ENCODE results near the gene XYLB. TPM values are rescaled to one million over a fixed set of nuclear protein-coding genes. Genes with fewer than 3 reads are reported as not detected.

XYLB gene
- total RNA-seq, 3 donors from 2014 or later, result 5.2 to 7.9 (median 6.7) TPM

DNA sequence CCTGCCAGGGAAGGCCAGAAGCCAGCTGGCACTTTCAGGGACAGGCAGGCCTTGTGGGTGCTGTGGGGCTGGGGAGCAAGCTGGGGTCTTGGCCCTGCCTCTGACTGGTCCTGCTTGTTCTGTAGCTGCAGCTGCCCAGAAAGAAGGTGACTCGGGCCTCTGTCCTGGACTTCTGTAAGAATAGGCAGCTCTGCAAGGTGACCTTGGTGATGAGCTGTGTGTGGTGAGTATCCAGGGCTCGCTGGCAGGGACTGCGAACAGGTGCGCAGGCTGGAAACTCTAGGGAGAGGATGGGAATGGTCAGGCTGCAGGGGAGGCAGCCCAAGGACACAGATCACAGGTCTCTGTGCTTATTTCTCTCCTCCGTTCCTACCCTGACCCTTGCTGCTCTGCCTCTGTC, 33.3 kb upstream of the XYLB start:
- Histone ChIP-seq H3K9me3 (no peaks in the 10 kb centered on the region), H3K4me1 (no peaks in the 10 kb centered on the region), H3K27ac (no peak overlapping the region), H3K27me3 (no peaks in the 10 kb centered on the region), H3K36me3 (no peaks in the 10 kb centered on the region), H3K4me3 (no peak overlapping the region)
- intact Hi-C loops (cut with DNase I; ENCODE audit: low total_unique reads), result no loop called here
- no peak for DNase-seq (ENCODE audit: low spot score in 2 of 2)
- TF ChIP-seq POLR2AphosphoS5 (IDR thresholded peaks at IDR 0.05) (no peak), POLR2A (IDR thresholded peaks at IDR 0.05) (no peak)
- TF ChIP-seq, protein P1, sequence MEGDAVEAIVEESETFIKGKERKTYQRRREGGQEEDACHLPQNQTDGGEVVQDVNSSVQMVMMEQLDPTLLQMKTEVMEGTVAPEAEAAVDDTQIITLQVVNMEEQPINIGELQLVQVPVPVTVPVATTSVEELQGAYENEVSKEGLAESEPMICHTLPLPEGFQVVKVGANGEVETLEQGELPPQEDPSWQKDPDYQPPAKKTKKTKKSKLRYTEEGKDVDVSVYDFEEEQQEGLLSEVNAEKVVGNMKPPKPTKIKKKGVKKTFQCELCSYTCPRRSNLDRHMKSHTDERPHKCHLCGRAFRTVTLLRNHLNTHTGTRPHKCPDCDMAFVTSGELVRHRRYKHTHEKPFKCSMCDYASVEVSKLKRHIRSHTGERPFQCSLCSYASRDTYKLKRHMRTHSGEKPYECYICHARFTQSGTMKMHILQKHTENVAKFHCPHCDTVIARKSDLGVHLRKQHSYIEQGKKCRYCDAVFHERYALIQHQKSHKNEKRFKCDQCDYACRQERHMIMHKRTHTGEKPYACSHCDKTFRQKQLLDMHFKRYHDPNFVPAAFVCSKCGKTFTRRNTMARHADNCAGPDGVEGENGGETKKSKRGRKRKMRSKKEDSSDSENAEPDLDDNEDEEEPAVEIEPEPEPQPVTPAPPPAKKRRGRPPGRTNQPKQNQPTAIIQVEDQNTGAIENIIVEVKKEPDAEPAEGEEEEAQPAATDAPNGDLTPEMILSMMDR (IDR thresholded peaks at IDR 0.05), result no peak

DNA sequence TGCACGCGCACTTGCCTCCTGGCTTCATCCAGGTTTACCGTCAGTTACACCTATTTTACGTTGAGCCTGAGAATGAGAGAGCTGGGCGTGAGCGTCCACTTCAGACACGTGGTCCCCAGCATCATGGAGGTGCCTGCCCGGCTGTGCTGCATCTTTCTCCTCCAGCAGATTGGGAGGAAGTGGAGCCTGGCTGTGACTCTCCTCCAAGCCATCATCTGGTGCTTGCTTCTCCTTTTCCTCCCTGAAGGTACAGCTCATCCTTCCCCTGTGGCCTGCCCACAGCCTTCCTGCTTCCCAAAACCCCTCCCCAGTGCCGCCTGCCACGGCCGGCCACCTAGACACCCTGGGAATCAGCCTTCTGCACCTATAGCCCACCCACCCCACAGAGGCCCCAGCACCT, 32.9 kb upstream of the XYLB start:
- intact Hi-C loops (cut with DNase I; ENCODE audit: low total_unique reads), result loop anchor here (1.0 kb wide), 1 partner anchor 37 kb away; no protein-coding TSS in a partner anchor
- no peak overlapping the region for H3K4me3 ChIP-seq
- DNase-seq (ENCODE audit: low spot score in 2 of 2), result no peak
- TF ChIP-seq POLR2AphosphoS5 (IDR thresholded peaks at IDR 0.05), result no peak
- TF ChIP-seq, protein P1 (IDR thresholded peaks at IDR 0.05), result no peak
- TF ChIP-seq POLR2A (IDR thresholded peaks at IDR 0.05), result no peak
- H3K27ac ChIP-seq, result no peak overlapping the region
- H3K9me3 ChIP-seq, result no peaks in the 10 kb centered on the region
- no peaks in the 10 kb centered on the region for H3K4me1 ChIP-seq
- no peaks in the 10 kb centered on the region for H3K36me3 ChIP-seq
- H3K27me3 ChIP-seq, result no peaks in the 10 kb centered on the region

DNA sequence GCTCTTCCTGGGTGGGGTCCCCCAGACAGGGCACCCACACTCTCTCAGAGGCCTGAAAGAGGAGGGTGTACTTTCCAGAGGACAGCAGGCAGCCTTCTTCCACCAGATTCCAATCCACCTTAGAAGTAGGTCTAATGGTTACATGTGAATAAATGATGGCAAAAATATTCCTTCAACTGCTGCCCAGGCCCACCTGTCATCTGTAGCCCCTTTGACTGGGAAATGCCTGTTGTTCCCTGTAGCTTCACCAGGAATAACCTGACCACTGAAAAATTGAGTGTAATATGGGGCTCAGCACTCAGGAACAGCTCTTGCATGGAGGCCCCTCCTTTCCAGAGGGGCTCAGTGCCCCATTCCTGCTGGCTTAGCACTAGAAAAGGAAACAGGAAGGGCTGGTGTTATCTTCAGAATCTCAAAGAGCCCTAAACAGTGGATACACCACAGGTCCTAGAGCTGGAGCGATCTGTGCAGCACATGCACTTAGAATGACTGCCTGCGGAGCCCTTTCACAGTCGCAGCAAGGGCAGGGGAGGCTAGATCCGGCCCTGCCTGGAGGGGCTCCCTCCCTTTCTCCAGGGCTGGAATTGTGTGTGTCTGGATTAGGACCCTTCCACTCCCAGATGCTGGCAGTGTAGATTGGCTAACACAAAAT, 32.3 kb upstream of the XYLB start:
- intact Hi-C loops (cut with DNase I; ENCODE audit: low total_unique reads), result loop anchor here (1.0 kb wide), 1 partner anchor 38 kb away; no protein-coding TSS in a partner anchor
- no peak overlapping the region for H3K27ac ChIP-seq
- no peaks in the 10 kb centered on the region for H3K9me3 ChIP-seq
- no peak overlapping the region for H3K4me3 ChIP-seq
- H3K27me3 ChIP-seq, result no peaks in the 10 kb centered on the region
- H3K4me1 ChIP-seq, result no peaks in the 10 kb centered on the region
- DNase-seq (ENCODE audit: low spot score in 2 of 2), result no peak
- no peaks in the 10 kb centered on the region for H3K36me3 ChIP-seq
- TF ChIP-seq POLR2AphosphoS5 (IDR thresholded peaks at IDR 0.05) (no peak), POLR2A (IDR thresholded peaks at IDR 0.05) (no peak)
- TF ChIP-seq, protein P1 (IDR thresholded peaks at IDR 0.05), result no peak

DNA sequence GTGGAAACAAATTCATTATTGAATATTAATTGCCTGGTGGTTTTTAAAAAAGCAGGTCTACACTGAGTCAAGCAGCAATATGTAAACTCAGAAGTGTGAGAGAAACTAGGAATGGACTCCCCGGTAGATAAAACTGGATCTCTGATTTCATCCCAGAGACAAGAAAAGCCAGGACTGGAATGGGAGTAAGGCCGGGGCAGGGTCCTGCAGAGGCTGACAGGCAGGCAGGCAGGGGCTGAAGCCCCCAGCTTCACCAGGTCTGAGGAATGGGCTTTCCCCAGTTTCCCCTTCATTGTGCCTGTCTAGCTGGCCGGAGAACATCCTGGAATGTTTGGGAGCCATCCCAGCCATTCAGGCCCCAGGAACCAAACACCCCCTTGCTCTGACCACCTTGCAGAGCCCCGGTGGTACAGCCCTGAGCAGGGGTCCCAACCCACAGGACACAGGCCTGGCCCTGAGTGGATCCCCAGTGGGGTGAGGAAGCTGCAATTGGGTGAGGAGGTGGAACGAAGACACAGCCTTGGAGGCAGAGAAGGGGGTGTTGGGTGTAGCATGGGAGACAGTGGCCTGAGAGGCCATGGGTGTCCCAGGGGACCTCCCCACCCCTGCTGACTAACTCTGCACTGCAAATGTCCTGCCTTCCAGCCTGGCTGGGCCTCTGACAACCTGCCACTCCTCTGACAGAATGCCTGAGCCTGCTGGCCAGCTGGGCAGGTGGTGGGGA, 31.7 kb upstream of the XYLB start:
- Histone ChIP-seq H3K27ac (no peak overlapping the region), H3K4me1 (no peaks in the 10 kb centered on the region), H3K4me3 (no peak overlapping the region), H3K9me3 (no peaks in the 10 kb centered on the region), H3K36me3 (no peaks in the 10 kb centered on the region), H3K27me3 (no peaks in the 10 kb centered on the region)
- intact Hi-C loops (cut with DNase I; ENCODE audit: low total_unique reads), result loop anchor here (1.0 kb wide), 1 partner anchor 39 kb away; no protein-coding TSS in a partner anchor
- TF ChIP-seq POLR2A (IDR thresholded peaks at IDR 0.05) (no peak), POLR2AphosphoS5 (IDR thresholded peaks at IDR 0.05) (no peak)
- TF ChIP-seq, protein P1 (IDR thresholded peaks at IDR 0.05), result no peak
- DNase-seq (ENCODE audit: low spot score in 2 of 2), result no peak
